Stimulated activated CD4-positive, alpha-beta T cell treated with anti-CD3 and anti-CD28 coated beads, Interleukin-1b, Interleukin-23, amount 100 ng/mL, for 48 hours (primary cell): ENCODE data around the gene ZDHHC14.
"Not testable (repeated sequence)": the region's sequence is repeated elsewhere in the genome, so short reads cannot be mapped to it uniquely, and the experiment has no call there.

Source experiments
- DNase-seq: peaks from one replicate; pipeline ENCODE4 v3.0.0-alpha.2; 2020

Gene ZDHHC14

GRCh38 chr6:157381631-157382621 lies 936 bp downstream of the ZDHHC14 start:
- DNase-seq: peak; percentile 46

- DNase-seq: no peak
Measured at GRCh38 chr6:157382821-157383220, 1.8 kb downstream of the ZDHHC14 start.

GRCh38 chr6:157383471-157383870 lies 2.5 kb downstream of the ZDHHC14 start:
- DNase-seq: no peak

- not testable (repeated sequence) for DNase-seq
Measured at GRCh38 chr6:157384962-157385361, 4.0 kb downstream of the ZDHHC14 start.

GRCh38 chr6:157385482-157385881 lies 4.5 kb downstream of the ZDHHC14 start:
- DNase-seq: peak; percentile 42

- no peak for DNase-seq
Measured at GRCh38 chr6:157386023-157386422, 5.0 kb downstream of the ZDHHC14 start.

- DNase-seq: no peak
Measured at GRCh38 chr6:157386454-157386853, 5.5 kb downstream of the ZDHHC14 start.

- DNase-seq: no peak
Measured at GRCh38 chr6:157388924-157389323, 7.9 kb downstream of the ZDHHC14 start.

- no peak for DNase-seq
Measured at GRCh38 chr6:157390273-157391060, 9.5 kb downstream of the ZDHHC14 start.

GRCh38 chr6:157392927-157393668 lies 12.1 kb downstream of the ZDHHC14 start:
- no peak for DNase-seq

- DNase-seq: no peak
Measured at GRCh38 chr6:157393669-157394327, 12.8 kb downstream of the ZDHHC14 start.

GRCh38 chr6:157395199-157395598 lies 14.2 kb downstream of the ZDHHC14 start:
- DNase-seq: not testable (repeated sequence)

GRCh38 chr6:157396026-157396425 lies 15.0 kb downstream of the ZDHHC14 start:
- no peak for DNase-seq

- DNase-seq: no peak
Measured at GRCh38 chr6:157397660-157398059, 16.7 kb downstream of the ZDHHC14 start.

- no peak for DNase-seq
Measured at GRCh38 chr6:157398151-157398550, 17.2 kb downstream of the ZDHHC14 start.

GRCh38 chr6:157400676-157401075 lies 19.7 kb downstream of the ZDHHC14 start:
- no peak for DNase-seq

- no peak for DNase-seq
Measured at GRCh38 chr6:157401734-157402338, 20.8 kb downstream of the ZDHHC14 start.

GRCh38 chr6:157402996-157403685 lies 22.2 kb downstream of the ZDHHC14 start:
- no peak for DNase-seq

GRCh38 chr6:157403686-157404051 lies 22.7 kb downstream of the ZDHHC14 start:
- DNase-seq: no peak

GRCh38 chr6:157405986-157406385 lies 25.0 kb downstream of the ZDHHC14 start:
- DNase-seq: no peak

- DNase-seq: no peak
Measured at GRCh38 chr6:157406661-157407060, 25.7 kb downstream of the ZDHHC14 start.
